Measurements from ENCODE around the gene BCAS4.
"Not testable (repeated sequence)": the region's sequence is repeated elsewhere in the genome, so short reads cannot be mapped to it uniquely, and the experiment has no call there.

The BCAS4 gene

DNA sequence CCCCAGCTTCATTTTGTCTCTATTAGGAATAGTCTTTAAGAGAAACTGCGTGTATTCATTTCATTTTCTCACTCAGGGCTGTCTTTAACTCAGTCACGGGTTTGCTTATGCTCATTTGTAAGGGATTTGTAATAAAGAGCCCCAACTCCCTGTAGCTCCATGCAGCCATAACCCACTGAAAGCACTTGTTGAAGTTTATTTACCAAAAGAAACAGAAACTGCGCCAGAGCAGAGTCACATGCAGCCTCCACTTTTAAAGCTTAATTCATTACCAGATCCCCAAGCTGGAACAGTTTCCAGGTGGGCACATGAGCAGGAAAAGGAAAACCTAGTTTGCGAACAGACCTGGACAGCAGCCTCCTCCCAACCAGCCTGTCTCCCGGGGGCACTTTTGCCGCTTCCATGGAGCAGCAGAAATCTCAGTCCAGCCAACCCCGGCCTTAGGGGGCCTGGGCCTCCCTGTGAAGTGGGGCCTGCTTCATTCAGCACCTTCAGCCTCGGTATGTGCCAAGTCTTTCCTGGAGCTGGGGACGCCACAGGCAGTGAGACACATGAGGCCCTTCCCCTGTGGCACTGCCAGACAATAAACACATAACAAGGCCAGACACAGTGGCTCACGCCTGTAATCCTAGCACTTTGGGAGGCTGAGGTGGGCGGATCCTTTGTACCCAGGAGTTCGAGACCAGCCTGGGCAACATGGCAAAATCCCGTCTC lies 4.5 kb downstream of the BCAS4 start:
- DNase-seq (ENCODE audit: low read depth in 2 of 2) = no peak

- DNase-seq (ENCODE audit: low read depth in 2 of 2) = no peak
Observed at GRCh38 chr20:50799890-50800550, 5.2 kb downstream of the BCAS4 start.

DNA sequence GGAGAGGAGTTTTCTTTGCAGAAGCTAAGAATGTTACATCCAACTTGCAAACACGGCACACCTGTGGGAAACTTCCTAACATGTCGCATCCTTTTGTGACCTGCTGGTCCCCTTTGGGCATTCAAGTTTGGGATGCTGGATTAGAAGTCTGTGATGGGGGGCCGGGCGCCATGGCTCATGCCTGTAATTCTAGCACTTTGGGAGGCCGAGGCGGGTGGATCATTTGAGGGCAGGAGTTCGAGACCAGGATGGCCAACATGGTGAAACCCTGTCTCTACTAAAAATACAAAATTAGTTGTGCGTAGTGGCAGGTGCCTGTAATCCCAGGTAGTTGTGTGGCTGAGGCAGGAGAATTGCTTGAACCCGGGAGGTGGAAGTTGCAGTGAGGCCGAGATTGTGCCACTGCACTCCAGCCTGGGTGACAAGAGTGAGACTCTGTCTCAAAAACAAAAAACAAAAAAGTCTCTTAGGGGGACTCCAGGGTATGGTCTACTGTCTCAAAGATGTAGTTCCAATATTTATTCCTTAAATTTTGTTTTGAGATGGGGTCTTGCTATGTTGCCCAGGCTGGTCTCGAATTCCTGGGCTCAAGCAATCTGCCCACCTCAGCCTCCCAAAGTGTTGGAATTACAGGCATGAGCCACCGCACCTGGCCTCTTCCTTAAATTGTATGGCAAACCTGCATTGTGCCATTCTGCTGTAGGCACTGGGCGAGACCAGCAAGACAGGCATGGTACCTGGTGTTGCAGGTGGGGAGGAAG lies 6.3 kb downstream of the BCAS4 start:
- not testable (repeated sequence) for DNase-seq (ENCODE audit: low read depth in 2 of 2)

GRCh38 chr20:50801747-50802125 lies 6.9 kb downstream of the BCAS4 start:
- no peak for DNase-seq (ENCODE audit: low read depth in 2 of 2)

DNA sequence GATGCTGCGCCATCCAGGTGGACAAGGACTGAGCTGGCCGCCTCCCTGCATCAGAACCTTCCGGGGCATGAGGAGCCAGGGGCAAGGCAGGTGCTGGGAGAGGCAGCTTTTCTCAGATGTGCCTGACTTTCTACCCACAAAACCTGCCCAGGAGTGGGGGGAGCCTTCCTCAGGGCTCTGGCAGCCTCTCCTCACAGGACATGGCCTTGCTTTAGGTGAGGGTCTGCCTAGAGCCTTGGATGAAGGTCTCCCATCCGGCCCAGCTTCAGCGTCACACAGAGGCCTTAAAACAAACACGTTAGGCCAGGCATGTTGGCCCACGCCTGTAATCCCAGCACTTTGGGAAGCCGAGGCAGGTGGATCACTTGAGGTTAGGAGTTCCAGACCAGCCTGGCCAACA lies 7.4 kb downstream of the BCAS4 start:
- no peak for DNase-seq (ENCODE audit: low read depth in 2 of 2)

DNA sequence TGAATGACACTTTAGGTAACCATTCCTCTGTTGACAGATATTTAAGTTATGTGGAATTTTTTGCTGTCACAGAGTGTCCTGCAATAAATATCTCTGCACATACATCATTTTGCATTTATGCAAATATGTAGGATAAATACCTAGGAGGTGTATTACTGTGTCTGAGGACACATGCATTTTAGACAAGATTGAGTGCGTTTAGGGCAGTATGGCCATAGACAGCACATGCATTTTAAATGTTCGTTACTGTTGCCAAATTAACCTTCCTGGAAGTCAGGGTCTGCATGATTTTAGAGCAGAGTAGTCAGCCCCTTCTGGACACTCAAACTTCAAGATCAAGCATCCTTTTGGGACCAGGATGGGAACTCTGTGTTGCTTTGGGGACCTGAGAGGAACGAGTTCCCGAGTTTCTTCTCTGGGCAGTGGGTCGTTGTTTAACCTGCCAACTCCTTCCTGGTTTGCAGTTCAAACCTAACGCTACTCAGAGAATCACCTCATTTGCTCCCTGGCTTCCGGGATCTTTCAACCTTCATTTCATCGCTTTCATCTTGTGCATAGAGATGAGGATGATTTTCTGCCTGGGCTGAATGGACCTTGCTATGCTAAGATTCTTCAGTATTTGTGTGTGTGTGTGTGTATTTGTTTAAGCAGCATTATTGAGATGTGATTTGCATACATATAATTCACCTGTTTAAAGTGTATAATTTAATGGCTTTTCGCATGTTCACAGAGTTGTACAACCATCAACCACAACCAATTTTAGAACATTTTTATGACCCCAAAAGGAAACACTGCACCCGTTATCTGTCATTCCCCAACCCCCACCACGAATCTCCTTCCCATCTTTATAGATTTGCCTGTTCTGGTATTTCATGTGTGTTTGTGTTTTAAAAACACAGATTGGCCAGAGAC lies 9.8 kb downstream of the BCAS4 start:
- no peak for DNase-seq (ENCODE audit: low read depth in 2 of 2)

GRCh38 chr20:50805349-50805684 lies 10.5 kb downstream of the BCAS4 start:
- no peak for DNase-seq (ENCODE audit: low read depth in 2 of 2)

DNA sequence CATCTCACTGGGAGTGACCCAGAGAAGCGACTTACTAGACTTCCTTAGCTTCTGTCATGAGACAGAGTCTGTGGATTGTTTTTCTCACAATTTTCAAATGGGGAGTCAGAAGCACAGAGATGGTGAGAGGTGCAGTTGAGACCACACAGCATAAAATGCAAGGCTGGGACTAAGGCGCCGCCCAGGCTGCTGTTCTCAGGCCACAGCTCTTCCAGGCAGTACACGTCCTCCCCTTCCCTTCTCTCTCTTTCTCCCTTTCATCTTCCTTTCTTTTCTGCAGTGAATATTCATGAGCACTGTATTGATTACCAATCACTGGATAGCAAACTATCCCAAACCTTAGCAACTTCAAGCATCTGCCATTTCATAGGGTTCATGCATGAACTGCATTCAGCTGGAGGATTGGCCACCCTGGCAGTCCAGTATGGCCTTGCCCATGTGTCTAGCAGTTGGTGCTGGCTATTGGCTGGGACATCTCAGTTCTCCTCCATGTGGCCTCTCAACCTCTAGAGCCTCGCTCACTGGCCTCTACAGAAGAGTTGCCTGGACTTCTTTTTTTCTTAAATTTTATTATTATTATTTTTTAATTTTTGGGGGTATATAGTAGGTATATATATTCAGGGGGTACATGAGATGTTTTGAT lies 11.4 kb downstream of the BCAS4 start:
- no peak for DNase-seq (ENCODE audit: low read depth in 2 of 2)

DNA sequence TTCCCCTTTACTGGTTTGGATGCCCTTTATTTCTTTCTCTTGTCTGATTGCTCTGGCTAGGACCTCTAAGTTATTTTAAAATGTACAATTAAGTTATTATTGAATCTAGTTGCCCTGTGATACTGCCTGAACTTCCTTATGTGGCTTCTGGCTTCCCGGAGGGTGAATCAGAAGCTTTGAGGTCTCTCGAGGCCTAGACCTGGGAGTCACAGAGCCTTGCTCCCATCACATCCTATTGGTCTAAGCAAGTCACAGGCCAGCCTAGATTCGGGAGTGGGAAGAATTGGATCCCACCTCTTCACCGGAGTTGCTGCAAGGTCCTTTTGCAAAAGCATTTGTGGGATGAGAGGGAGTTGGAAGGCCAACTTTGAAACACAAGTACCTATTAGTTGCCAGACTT lies 15.2 kb downstream of the BCAS4 start:
- no peak for DNase-seq (ENCODE audit: low read depth in 2 of 2)

GRCh38 chr20:50810842-50811241 lies 16.0 kb downstream of the BCAS4 start:
- no peak for DNase-seq (ENCODE audit: low read depth in 2 of 2)

- no peak for DNase-seq (ENCODE audit: low read depth in 2 of 2)
Observed at GRCh38 chr20:50813101-50813643, 18.3 kb downstream of the BCAS4 start.

DNA sequence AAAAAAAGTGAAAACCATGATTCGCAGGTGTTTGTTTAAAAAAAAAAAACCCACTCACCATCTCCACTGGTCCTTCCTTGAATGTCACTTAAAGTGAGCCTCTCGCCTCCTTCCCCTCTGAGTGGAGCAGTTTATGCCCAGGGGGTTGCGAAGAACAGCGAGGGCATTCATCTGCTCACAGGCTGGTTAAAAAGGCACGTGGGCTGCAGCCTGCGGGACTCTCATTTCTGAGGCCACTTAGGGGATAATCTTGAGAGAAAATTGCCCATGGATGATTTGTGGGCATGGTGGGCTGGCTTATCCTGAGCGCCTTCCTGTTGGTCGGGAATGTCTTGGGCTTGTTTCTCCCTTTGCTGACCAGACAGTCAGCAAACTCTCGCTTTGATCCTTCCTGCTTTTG lies 18.9 kb downstream of the BCAS4 start:
- no peak for DNase-seq (ENCODE audit: low read depth in 2 of 2)

- no peak for DNase-seq (ENCODE audit: low read depth in 2 of 2)
Observed at GRCh38 chr20:50814438-50815161, 19.7 kb downstream of the BCAS4 start.

- DNase-seq (ENCODE audit: low read depth in 2 of 2) = no peak
Observed at GRCh38 chr20:50815162-50815989, 20.5 kb downstream of the BCAS4 start.

DNA sequence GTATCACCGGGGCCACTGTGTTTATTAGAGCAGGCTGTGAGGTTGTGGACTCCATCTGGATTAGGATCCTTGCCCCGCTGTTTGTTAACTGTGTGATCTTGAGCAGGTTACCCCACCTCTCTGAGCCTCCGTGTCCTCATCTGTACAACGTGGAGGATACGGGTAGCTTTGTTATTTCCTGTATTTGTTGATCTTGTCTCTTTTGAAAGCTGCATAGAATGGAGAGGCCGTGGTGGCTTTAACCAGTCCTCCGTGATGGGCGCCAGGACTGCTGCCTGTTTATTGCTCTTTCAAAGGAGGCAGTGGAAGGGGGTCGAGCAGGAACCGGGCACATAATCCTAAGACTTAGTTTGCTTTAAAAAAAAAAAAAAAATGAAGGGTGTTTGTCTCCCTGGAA lies 22.9 kb downstream of the BCAS4 start:
- DNase-seq (ENCODE audit: low read depth in 2 of 2) = no peak

DNA sequence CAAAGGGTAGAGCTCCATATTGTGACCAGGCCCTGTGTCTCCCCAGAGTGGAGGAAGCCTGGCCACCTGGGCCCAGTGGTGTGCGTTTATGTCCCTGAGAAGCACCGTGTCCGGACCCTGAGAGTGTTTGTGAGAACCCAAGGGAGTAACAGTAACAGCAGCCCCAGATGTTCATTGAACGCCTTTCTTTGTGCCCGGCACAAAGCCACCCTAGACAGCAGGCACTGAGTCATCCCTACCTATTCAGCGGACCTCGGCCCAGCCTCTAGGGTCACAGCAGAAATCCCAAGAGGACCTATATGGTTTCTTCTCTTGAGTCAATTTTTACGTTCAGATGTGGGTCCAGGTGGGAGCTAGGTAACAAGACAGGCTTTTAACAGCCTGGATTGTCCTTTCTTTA lies 24.5 kb downstream of the BCAS4 start:
- DNase-seq (ENCODE audit: low read depth in 2 of 2) = no peak

GRCh38 chr20:50820515-50821256 lies 25.8 kb downstream of the BCAS4 start:
- DNase-seq (ENCODE audit: low read depth in 2 of 2) = no peak

DNA sequence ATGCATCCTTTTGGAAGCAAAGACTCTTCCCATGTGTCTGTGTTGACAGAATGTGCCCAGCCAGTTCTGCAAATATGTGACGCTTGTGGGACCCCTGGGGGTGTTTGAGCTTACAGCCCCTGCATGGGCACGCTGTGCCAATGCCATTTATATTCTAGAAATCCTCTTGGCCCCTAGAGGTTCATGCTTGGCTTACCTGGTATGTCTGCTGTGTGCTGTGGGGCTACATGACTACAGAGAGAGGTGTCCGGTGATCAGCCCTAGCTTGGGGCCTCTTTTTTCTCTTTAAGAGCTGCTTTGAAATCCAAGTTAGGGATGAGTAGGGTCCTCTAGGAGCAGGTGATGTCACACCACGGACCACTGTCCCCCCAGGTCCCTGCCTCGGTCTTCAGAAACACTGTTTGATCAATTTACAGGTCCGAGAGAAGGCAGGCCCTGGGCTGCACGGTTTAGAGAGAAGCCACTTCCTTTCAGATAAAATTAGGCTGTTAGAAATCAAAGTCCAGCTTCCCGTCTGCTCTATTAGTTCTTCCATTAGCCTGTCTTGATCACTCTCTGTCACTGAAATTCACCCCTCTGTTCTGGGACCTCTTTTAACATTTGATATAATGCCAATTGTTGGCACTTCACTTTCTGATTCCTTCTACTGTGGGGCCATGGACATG lies 26.5 kb downstream of the BCAS4 start:
- DNase-seq (ENCODE audit: low read depth in 2 of 2) = no peak

Measured in fibroblast of skin of left quadriceps (primary cell).